Stimulated activated CD8-positive, alpha-beta memory T cell treated with anti-CD3 and anti-CD28 coated beads, Interleukin-12 subunit alpha, Interleukin-12 subunit beta, amount 100 ng/mL, for 4 hours (primary cell): ENCODE data around the gene ZNF487.
"Not testable (repeated sequence)": the region's sequence is repeated elsewhere in the genome, so short reads cannot be mapped to it uniquely, and the experiment has no call there.

ENCODE experiments used
- DNase-seq: peaks from one replicate; pipeline ENCODE4 v3.0.0-alpha.2; 2020; ENCODE audit warnings: low read depth

The ZNF487 gene

GRCh38 chr10:43404704-43405084 is 32.2 kb upstream of the ZNF487 start:
- DNase-seq, result no peak

DNA sequence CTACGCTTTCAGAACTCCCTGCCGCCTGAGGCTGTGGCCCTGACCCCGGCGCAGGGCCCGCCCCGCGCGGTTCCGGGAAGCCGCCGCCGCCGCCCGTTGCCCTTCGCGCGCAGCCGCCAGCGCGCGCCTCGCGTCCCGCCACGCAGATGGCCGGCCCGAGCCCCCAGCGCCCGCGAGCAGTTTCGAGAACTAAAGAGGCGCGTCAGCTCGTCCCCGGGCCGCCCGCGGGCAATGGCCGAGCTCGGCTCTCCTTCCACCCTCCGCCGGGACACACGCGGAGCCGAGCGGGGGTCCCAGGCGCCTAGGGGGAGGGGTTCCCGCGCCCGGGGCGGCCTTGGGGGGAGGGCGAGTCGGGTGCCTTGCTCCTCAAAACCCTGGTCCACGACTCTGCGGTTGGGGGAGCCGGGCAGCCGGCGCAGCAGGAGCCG is 29.7 kb upstream of the ZNF487 start:
- peak; percentile 42 for DNase-seq

DNA sequence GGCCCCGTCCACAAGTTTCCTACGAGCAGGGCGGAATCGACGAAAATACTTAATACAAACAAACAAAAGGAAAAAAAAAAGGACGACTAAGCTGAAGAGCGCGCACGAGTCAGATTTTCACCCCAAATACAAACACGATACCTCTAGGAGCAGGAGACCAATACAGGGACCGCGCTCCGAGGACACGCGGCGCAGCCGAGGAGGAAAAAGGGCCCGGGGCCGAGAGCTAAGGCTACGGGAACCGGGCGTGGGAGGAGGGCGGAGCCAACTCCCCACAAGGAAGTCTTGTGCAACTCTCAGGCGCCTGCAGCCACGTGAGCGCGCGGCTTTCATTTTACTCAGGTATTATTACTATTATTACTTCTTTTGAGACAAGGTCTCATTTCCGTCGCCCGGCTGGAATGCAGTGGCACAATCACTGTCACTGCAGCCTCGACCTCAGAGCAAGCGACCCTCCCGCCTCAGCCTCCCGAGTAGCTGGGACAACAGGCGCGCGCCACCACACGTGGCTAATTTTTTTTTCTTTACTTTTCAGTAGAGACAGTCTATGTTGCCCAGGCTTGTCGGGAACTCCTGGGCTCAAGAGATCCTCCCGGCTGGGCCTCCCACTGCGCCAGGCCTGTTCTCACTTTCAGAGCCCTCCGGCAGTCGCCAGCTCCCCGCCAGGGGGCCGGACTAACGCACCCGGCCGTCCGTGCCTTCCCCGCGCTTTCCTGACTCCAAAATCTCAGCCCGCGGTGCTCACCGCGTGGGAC is 29.2 kb upstream of the ZNF487 start:
- peak; percentile 78 for DNase-seq

DNA sequence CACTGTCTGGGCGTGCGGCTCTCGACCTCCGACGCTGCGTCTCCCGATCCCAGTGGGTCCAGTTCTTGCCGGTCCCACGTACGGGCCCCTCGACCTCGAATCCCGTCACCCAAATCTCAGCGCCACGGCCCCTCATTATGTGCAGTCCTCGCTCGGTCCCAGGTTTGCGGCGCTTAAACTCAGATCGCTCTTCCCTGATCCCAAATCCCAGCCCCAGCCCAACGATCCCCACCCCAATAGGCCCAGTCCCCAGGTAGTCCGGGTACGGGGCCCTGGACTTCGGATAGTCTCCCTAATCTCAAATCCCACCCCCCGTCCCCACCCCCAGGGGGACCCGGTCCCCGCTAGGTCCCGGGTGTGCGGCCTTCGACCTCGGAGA is 28.6 kb upstream of the ZNF487 start:
- no peak for DNase-seq

GRCh38 chr10:43408710-43409384 is 28.1 kb upstream of the ZNF487 start, which contains the start of gene HNRNPF:
HNRNPF (minus strand) TSS chr10:43409186; CDS start chr10:43387884, 21,302 bp downstream.
- peak; percentile 94 for DNase-seq

GRCh38 chr10:43409385-43410109 is 27.4 kb upstream of the ZNF487 start:
- peak; percentile 42 for DNase-seq

GRCh38 chr10:43410345-43410744 is 26.6 kb upstream of the ZNF487 start:
- DNase-seq, result no peak

- DNase-seq, result no peak
Observed at GRCh38 chr10:43411536-43411935, 25.4 kb upstream of the ZNF487 start.

GRCh38 chr10:43415544-43415943 is 21.4 kb upstream of the ZNF487 start:
- no peak for DNase-seq

- peak; percentile 37 for DNase-seq
Observed at GRCh38 chr10:43417950-43418768, 18.8 kb upstream of the ZNF487 start.

GRCh38 chr10:43419997-43420368 is 16.9 kb upstream of the ZNF487 start:
- DNase-seq, result no peak

DNA sequence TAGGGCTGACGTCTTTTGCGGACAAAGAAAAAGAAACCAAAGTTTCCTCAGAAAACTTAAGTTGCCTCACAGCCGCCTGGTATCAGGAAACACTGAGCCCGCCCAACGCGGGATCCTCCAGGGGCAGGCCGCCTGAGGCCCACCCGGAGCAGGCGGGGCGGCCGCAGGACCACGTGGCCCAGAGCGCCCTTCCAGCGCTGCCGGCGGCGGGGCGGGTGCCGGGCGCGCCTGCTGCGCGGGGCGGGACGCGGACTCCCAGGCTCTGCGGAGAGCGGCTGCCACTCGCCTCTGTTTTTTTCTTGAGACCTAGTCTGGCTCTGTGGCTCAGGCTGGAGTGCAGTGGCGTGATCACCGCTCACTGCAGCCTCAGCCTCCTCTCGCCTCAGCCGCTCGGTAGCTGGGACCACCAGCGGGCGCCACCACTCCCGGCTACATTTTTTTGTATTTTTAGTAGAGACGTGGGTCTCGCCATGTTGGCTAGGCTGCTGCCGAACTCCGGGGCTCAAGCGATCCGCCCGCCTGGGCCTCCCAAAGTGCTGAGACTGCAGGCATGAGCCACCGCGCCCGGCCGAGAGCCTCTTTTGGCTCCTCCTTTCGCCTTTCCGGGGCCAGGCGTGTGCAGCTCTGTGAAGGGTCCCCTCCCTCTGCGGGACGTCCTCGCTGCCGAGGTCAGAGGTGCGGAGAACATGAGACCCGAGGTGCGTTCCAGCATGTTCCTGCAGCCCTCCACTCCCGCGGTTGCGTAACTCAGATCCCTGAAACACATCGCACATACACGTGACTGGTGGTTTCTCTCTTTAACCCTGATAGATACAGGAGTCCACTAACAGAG is 16.3 kb upstream of the ZNF487 start:
- DNase-seq, result peak; percentile 71

- no peak for DNase-seq
Observed at GRCh38 chr10:43421201-43421507, 15.8 kb upstream of the ZNF487 start.

DNA sequence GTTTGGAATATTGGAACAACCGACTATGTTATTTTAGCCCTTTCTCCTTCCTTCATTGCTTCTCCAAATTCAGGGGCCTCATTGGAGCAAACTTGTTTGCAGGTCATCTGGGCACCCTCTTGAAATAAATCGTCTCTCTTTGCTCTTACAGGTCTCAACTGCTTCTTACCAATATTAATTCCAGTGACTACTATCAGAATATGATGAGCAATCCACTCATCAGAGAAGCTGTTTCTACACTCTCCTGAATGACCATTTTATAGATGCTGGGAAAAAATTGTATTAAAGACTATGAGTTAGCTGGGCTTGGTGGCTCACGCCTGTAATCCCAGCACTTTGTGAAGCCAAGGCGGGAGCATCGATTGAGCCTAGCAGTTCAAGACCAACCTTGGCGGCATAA is 15.4 kb upstream of the ZNF487 start:
- no peak for DNase-seq

- not testable (repeated sequence) for DNase-seq
Observed at GRCh38 chr10:43421944-43422343, 15.0 kb upstream of the ZNF487 start.

- no peak for DNase-seq
Observed at GRCh38 chr10:43424416-43424815, 12.5 kb upstream of the ZNF487 start.

GRCh38 chr10:43426476-43426875 is 10.4 kb upstream of the ZNF487 start:
- not testable (repeated sequence) for DNase-seq

- no peak for DNase-seq
Observed at GRCh38 chr10:43427166-43427825, 9.6 kb upstream of the ZNF487 start.

DNA sequence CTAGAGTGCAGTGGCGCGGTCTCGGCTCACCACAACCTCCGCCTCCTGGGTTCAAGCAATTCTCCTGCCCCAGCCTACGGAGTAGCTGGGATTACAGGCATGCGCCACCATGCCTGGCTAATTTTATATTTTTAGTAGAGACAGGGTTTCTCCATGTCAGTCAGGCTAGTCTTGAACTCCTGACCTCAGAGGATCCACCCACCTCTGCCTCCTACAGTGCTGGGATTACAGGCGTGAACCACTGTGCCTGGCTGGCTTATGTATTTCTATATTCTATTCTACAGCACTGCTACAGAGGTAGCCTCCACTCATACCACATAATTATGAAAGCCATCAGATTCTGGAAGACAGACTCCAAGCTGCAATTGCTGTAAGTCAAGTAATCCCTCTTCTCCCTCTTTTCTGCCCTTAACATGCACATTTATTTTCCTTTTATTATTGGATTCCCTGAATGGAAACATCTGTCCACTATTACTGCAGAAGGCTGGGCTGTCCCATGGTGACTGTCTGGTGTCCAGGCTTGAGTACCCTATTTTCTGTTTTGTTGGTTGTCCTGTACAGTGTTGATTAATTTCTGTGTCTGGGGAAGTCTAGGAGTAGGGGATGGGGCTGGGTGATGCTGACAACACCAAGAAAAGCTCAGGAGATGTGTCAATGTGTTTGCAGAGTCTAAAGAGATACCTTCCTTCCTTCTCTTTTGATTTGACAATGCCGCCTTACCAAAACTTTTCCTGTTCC is 5.8 kb upstream of the ZNF487 start:
- no peak for DNase-seq
